Parathyroid adenoma (tissue), 2 donors: ENCODE measurements around the gene NGB.

Source experiments
- H2AFZ ChIP-seq: fragments of 300-600 bp; sonication (generic); one replicate; pipeline ENCODE4 v1.7.0; 2017; ENCODE audit warnings: antibody characterized with exemption, mild to moderate bottlenecking
- H3K27ac ChIP-seq: fragments of 300-600 bp; sonication (generic); one replicate; pipeline ENCODE4 v1.7.0; 2017
- H3K27me3 ChIP-seq: fragments of 300-600 bp; sonication (generic); one replicate; pipeline ENCODE4 v1.7.0; 2017; ENCODE audit warnings: low read length; ENCODE audit not compliant: control insufficient read depth, insufficient read depth
- H3K36me3 ChIP-seq: fragments of 300-600 bp; sonication (generic); one replicate; pipeline ENCODE4 v1.7.0; 2017; ENCODE audit warnings: low read length; ENCODE audit not compliant: control insufficient read depth, insufficient read depth
- H3K4me1 ChIP-seq: fragments of 300-600 bp; sonication (generic); one replicate; pipeline ENCODE4 v1.7.0; 2017; ENCODE audit warnings: control low read depth
- H3K4me2 ChIP-seq: fragments of 300-600 bp; sonication (generic); one replicate; pipeline ENCODE4 v1.7.0; 2017; ENCODE audit warnings: low read length
- H3K4me3 ChIP-seq: fragments of 300-600 bp; sonication (generic); one replicate; pipeline ENCODE4 v1.7.0; 2017; ENCODE audit warnings: low read depth, low read length
- H3K79me2 ChIP-seq: fragments of 300-600 bp; sonication (generic); one replicate; pipeline ENCODE4 v1.7.0; 2017; ENCODE audit warnings: control low read depth
- H3K9ac ChIP-seq: fragments of 300-600 bp; sonication (generic); one replicate; pipeline ENCODE4 v1.7.0; 2017; ENCODE audit warnings: mild to moderate bottlenecking
- H3K9me3 ChIP-seq: fragments of 300-600 bp; sonication (generic); one replicate; pipeline ENCODE4 v1.7.0; 2017; ENCODE audit warnings: low read length; ENCODE audit not compliant: control insufficient read depth
- CTCF ChIP-seq: fragments of 300-600 bp; sonication (generic); IDR thresholded peaks from one replicate; pipeline ENCODE4 v1.7.0; 2017; ENCODE audit warnings: antibody characterized with exemption, mild to moderate bottlenecking
- donor health status: primary hyperparathyroidism.

NGB gene

GRCh38 chr14:77224212-77224611 lies 46.8 kb downstream of the NGB start:
- Histone ChIP-seq H3K9me3 (no peaks in the 10 kb centered on the region), H3K36me3 (no peaks in the 10 kb centered on the region)

GRCh38 chr14:77222546-77223225 lies 48.3 kb downstream of the NGB start:
- no peak overlapping the region for H2AFZ ChIP-seq
- H3K79me2 ChIP-seq: no peaks in the 10 kb centered on the region
- no peak overlapping the region for H3K4me3 ChIP-seq
- no peak overlapping the region for H3K27ac ChIP-seq
- no peak overlapping the region for H3K9ac ChIP-seq
- peaks cover 8% of the 10 kb centered on the region for H3K4me1 ChIP-seq
- no peak overlapping the region for H3K4me2 ChIP-seq
- H3K36me3 ChIP-seq: no peaks in the 10 kb centered on the region
- H3K27me3 ChIP-seq: no peaks in the 10 kb centered on the region
- no peak for TF ChIP-seq CTCF
- H3K9me3 ChIP-seq: no peaks in the 10 kb centered on the region

More at GRCh38 chr14:77224212-77224611, 46.8 kb downstream of the NGB start:
- H2AFZ ChIP-seq: no peak overlapping the region
- TF ChIP-seq CTCF: no peak
- no peak overlapping the region for H3K9ac ChIP-seq
- H3K79me2 ChIP-seq: no peaks in the 10 kb centered on the region
- no peak overlapping the region for H3K27ac ChIP-seq
- H3K4me3 ChIP-seq: no peak overlapping the region
- H3K4me1 ChIP-seq: peaks cover 7% of the 10 kb centered on the region
- no peak overlapping the region for H3K4me2 ChIP-seq
- no peaks in the 10 kb centered on the region for H3K27me3 ChIP-seq

- TF ChIP-seq CTCF: no peak
- Histone ChIP-seq H3K9me3 (no peaks in the 10 kb centered on the region), H2AFZ (no peak overlapping the region), H3K4me1 (peaks cover 8% of the 10 kb centered on the region), H3K27ac (no peak overlapping the region), H3K4me2 (no peak overlapping the region), H3K36me3 (no peaks in the 10 kb centered on the region), H3K4me3 (no peak overlapping the region), H3K9ac (no peak overlapping the region), H3K79me2 (no peaks in the 10 kb centered on the region), H3K27me3 (no peaks in the 10 kb centered on the region)
Observed at GRCh38 chr14:77221241-77221871, 49.6 kb downstream of the NGB start.

GRCh38 chr14:77220246-77221017 lies 50.6 kb downstream of the NGB start:
- TF ChIP-seq CTCF: no peak
- H3K79me2 ChIP-seq: no peaks in the 10 kb centered on the region
- H3K27ac ChIP-seq: no peak overlapping the region
- H2AFZ ChIP-seq: no peak overlapping the region
- no peaks in the 10 kb centered on the region for H3K27me3 ChIP-seq
- no peak overlapping the region for H3K9ac ChIP-seq
- H3K4me3 ChIP-seq: no peak overlapping the region
- H3K9me3 ChIP-seq: no peaks in the 10 kb centered on the region
- no peaks in the 10 kb centered on the region for H3K36me3 ChIP-seq
- H3K4me1 ChIP-seq: peaks cover 8% of the 10 kb centered on the region
- no peak overlapping the region for H3K4me2 ChIP-seq
